KMS-11 (cell line): ENCODE results near the gene CATSPER3.

Source experiments
- H2AFZ ChIP-seq: fragments of 200-600 bp; sonication (generic); 2 replicates; pipeline ENCODE4 v1.6.1; 2016; ENCODE audit warnings: antibody characterized with exemption, mixed run types, low read depth
- H3K27ac ChIP-seq: fragments of 200-600 bp; sonication (generic); 2 replicates; pipeline ENCODE4 v1.6.1; 2016; ENCODE audit warnings: mild to moderate bottlenecking, mixed run types
- H3K27me3 ChIP-seq: fragments of 200-600 bp; sonication (generic); 2 replicates; pipeline ENCODE4 v1.6.1; 2017; ENCODE audit warnings: mild to moderate bottlenecking, low read depth, mixed run types, moderate library complexity; ENCODE audit not compliant: insufficient read depth
- H3K36me3 ChIP-seq: fragments of 200-600 bp; sonication (generic); 2 replicates; pipeline ENCODE4 v1.6.1; 2017; ENCODE audit warnings: mild to moderate bottlenecking, mixed run types; ENCODE audit not compliant: insufficient read depth
- H3K4me1 ChIP-seq: fragments of 200-600 bp; sonication (generic); 2 replicates; pipeline ENCODE4 v1.6.1; 2016; ENCODE audit warnings: mild to moderate bottlenecking, low read depth, mixed run types; ENCODE audit not compliant: poor library complexity, severe bottlenecking
- H3K4me2 ChIP-seq: fragments of 200-600 bp; sonication (generic); 2 replicates; pipeline ENCODE4 v1.7.0; 2016; ENCODE audit warnings: mild to moderate bottlenecking, mixed run types
- H3K4me3 ChIP-seq: fragments of 200-600 bp; sonication (generic); IDR thresholded peaks from 2 replicates; pipeline ENCODE4 v1.6.1; 2017; ENCODE audit warnings: low read depth, low read length, mixed read lengths; ENCODE audit not compliant: insufficient read depth
- H3K79me2 ChIP-seq: fragments of 200-600 bp; sonication (generic); 2 replicates; pipeline ENCODE4 v1.6.1; 2016; ENCODE audit warnings: low read depth, mixed run types; ENCODE audit not compliant: insufficient read depth
- H3K9ac ChIP-seq: fragments of 200-600 bp; sonication (generic); 2 replicates; pipeline ENCODE4 v1.6.1; 2016; ENCODE audit warnings: mild to moderate bottlenecking, mixed run types
- H4K20me1 ChIP-seq: fragments of 200-600 bp; sonication (generic); 2 replicates; pipeline ENCODE4 v1.6.1; 2016; ENCODE audit warnings: mild to moderate bottlenecking, mixed run types; ENCODE audit not compliant: insufficient read depth
- CTCF ChIP-seq: fragments of 200-600 bp; sonication (generic); conservative IDR thresholded peaks from 2 replicates; pipeline ENCODE4 v1.6.1; 2017; ENCODE audit warnings: low read depth, mild to moderate bottlenecking, antibody characterized with exemption, low read length, moderate library complexity, mixed read lengths

Gene CATSPER3

GRCh38 chr5:134969166-134969565, 1.5 kb downstream of the CATSPER3 start:
- H3K9ac ChIP-seq, result no peak overlapping the region
- H3K79me2 ChIP-seq, result no peaks in the 10 kb centered on the region
- no peaks in the 10 kb centered on the region for H3K4me1 ChIP-seq
- H3K4me3 ChIP-seq, result no peak overlapping the region
- H3K27ac ChIP-seq, result no peak overlapping the region
- H3K36me3 ChIP-seq, result no peaks in the 10 kb centered on the region
- no peaks in the 10 kb centered on the region for H4K20me1 ChIP-seq
- TF ChIP-seq CTCF, result no peak
- H3K4me2 ChIP-seq, result no peak overlapping the region
- no peak overlapping the region for H2AFZ ChIP-seq
- H3K27me3 ChIP-seq, result no peaks in the 10 kb centered on the region

- Histone ChIP-seq H3K4me2 (no peak overlapping the region), H3K4me1 (no peaks in the 10 kb centered on the region), H2AFZ (no peak overlapping the region), H3K36me3 (no peaks in the 10 kb centered on the region), H3K4me3 (no peak overlapping the region), H3K79me2 (no peaks in the 10 kb centered on the region), H3K9ac (no peak overlapping the region), H3K27me3 (no peaks in the 10 kb centered on the region), H3K27ac (no peak overlapping the region), H4K20me1 (no peaks in the 10 kb centered on the region)
- TF ChIP-seq CTCF, result no peak
Observed at GRCh38 chr5:134975078-134975715, 7.5 kb downstream of the CATSPER3 start.

GRCh38 chr5:134975843-134976242, 8.1 kb downstream of the CATSPER3 start:
- no peaks in the 10 kb centered on the region for H3K27me3 ChIP-seq
- no peaks in the 10 kb centered on the region for H3K36me3 ChIP-seq
- no peaks in the 10 kb centered on the region for H4K20me1 ChIP-seq
- no peak for TF ChIP-seq CTCF
- H2AFZ ChIP-seq, result no peak overlapping the region
- H3K27ac ChIP-seq, result no peak overlapping the region
- no peaks in the 10 kb centered on the region for H3K4me1 ChIP-seq
- no peak overlapping the region for H3K9ac ChIP-seq
- no peaks in the 10 kb centered on the region for H3K79me2 ChIP-seq
- no peak overlapping the region for H3K4me2 ChIP-seq
- H3K4me3 ChIP-seq, result no peak overlapping the region

GRCh38 chr5:134976841-134977240, 9.1 kb downstream of the CATSPER3 start:
- Histone ChIP-seq H3K27me3 (no peaks in the 10 kb centered on the region), H3K79me2 (no peaks in the 10 kb centered on the region), H4K20me1 (no peaks in the 10 kb centered on the region), H3K36me3 (no peaks in the 10 kb centered on the region), H3K9ac (no peak overlapping the region), H2AFZ (no peak overlapping the region), H3K4me3 (no peak overlapping the region), H3K4me1 (no peaks in the 10 kb centered on the region), H3K27ac (no peak overlapping the region), H3K4me2 (no peak overlapping the region)
- TF ChIP-seq CTCF, result no peak
